Ishikawa (cell line): ENCODE data around the gene NT5C2.

Experiments
- CEBPB ChIP-seq: IDR thresholded peaks from 2 replicates; pipeline ENCODE4 v1.6.1; 2012
- CREB1 ChIP-seq: IDR thresholded peaks from 2 replicates; pipeline ENCODE4 v1.6.1; 2012; ENCODE audit warnings: low read depth
- EGR1 ChIP-seq: IDR thresholded peaks from 2 replicates; pipeline ENCODE4 v1.6.1; 2012
- EP300 ChIP-seq: IDR thresholded peaks from 2 replicates; pipeline ENCODE4 v1.6.1; 2012; ENCODE audit warnings: borderline replicate concordance
- FOXM1 ChIP-seq: IDR thresholded peaks from 2 replicates; pipeline ENCODE4 v1.6.1; 2012; ENCODE audit warnings: low read depth, borderline replicate concordance
- MAX ChIP-seq: IDR thresholded peaks from 2 replicates; pipeline ENCODE4 v1.6.1; 2012
- NFIC ChIP-seq: IDR thresholded peaks from 2 replicates; pipeline ENCODE4 v1.6.1; 2012
- RAD21 ChIP-seq: IDR thresholded peaks from 2 replicates; pipeline ENCODE4 v1.6.1; 2012; ENCODE audit warnings: low read depth
- REST ChIP-seq: IDR thresholded peaks from 2 replicates; pipeline ENCODE4 v1.6.1; 2012; ENCODE audit warnings: low read depth, mild to moderate bottlenecking
- TAF1 ChIP-seq: IDR thresholded peaks from 2 replicates; pipeline ENCODE4 v1.6.1; 2012; ENCODE audit warnings: low read depth, mild to moderate bottlenecking
- TCF12 ChIP-seq: IDR thresholded peaks from 2 replicates; pipeline ENCODE4 v1.6.1; 2012; ENCODE audit warnings: low read depth
- TEAD4 ChIP-seq: IDR thresholded peaks from 2 replicates; pipeline ENCODE4 v1.6.1; 2012
- USF1 ChIP-seq: IDR thresholded peaks from 2 replicates; pipeline ENCODE4 v1.6.1; 2012
- YY1 ChIP-seq: IDR thresholded peaks from 2 replicates; pipeline ENCODE4 v1.6.1; 2012; ENCODE audit warnings: low read depth
- ZBTB7A ChIP-seq: IDR thresholded peaks from 2 replicates; pipeline ENCODE4 v1.6.1; 2012; ENCODE audit warnings: low read depth

NT5C2 gene

GRCh38 chr10:103067484-103067883 lies 125.6 kb downstream of the NT5C2 start:
- TF ChIP-seq ZBTB7A (no peak), YY1 (no peak), FOXM1 (no peak), CREB1 (no peak), TEAD4 (no peak), CEBPB (no peak), EGR1 (no peak), RAD21 (no peak)

GRCh38 chr10:103066141-103067098 lies 126.7 kb downstream of the NT5C2 start:
- no peak for TF ChIP-seq TAF1
- no peak for TF ChIP-seq YY1
- TF ChIP-seq USF1 = no peak
- no peak for TF ChIP-seq EP300
- no peak for TF ChIP-seq REST
- TF ChIP-seq RAD21 = no peak
- TF ChIP-seq EGR1 = no peak
- TF ChIP-seq ZBTB7A = no peak
- no peak for TF ChIP-seq FOXM1
- TF ChIP-seq CEBPB = no peak
- TF ChIP-seq NFIC = no peak
- TF ChIP-seq CREB1 = no peak

GRCh38 chr10:103064956-103065355 lies 128.1 kb downstream of the NT5C2 start:
- TF ChIP-seq NFIC (no peak), TAF1 (no peak), ZBTB7A (no peak), REST (no peak), TEAD4 (no peak), TCF12 (no peak), RAD21 (no peak), FOXM1 (no peak), YY1 (no peak), USF1 (no peak), EGR1 (no peak), CEBPB (no peak), EP300 (no peak), CREB1 (no peak), MAX (no peak)

- TF ChIP-seq TAF1 (no peak), USF1 (peak; percentile 37; the same call in 1 of the 2 replicates), TCF12 (no peak), REST (no peak), TEAD4 (no peak), RAD21 (peak; percentile 64), EP300 (no peak), MAX (no peak), CREB1 (no peak), YY1 (no peak)
Observed at GRCh38 chr10:103062854-103063590, 130.1 kb downstream of the NT5C2 start.
